HPDE6-E6E7 (cell line): ENCODE measurements around the gene TYW1.
"Not testable (repeated sequence)": the region's sequence is repeated elsewhere in the genome, so short reads cannot be mapped to it uniquely, and the experiment has no call there.

Source experiments
- DNase-seq: peaks from one replicate; pipeline ENCODE4 v3.0.0; 2011; ENCODE audit warnings: missing footprints; ENCODE audit errors: extremely low spot score

The TYW1 gene

DNA sequence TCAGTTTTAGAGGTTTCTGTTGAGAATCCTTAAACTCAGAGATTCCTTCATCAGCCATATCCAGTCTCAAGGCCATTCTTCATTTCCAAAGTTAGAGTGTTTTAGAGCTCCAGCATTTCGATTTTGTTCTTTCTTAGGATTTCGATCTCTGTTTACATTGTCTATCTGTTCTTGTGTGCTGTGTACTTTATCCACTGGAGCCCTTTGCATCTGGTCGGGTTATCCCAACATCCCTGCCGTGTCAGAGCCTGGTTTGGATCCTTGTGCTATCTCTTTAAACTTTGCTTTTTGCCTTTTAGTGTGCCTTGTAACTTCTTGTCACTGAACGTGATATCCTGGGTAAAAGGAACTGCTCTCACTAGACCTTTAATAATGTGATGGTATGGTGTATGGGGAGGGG lies 131.6 kb downstream of the TYW1 start:
- not testable (repeated sequence) for DNase-seq

DNA sequence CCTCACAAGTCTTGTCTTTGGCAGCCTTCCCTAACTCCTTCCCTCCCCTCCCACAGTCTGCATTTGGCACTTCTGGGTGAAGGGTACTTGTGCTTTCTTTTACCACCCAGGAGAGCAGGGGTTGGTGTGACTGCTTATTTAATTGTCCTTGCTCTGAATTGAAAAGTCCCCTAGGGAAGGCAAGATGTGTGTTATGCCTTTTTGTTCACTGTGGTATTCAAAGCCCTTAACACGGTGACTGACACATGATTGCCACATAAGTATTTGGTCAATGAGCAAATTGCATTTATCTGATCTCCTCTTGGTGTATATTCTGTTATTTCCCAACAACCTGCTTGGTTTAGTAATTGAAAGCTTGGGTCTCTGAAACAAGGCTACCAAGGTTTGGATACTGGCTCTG lies 134.1 kb downstream of the TYW1 start:
- not testable (repeated sequence) for DNase-seq

DNA sequence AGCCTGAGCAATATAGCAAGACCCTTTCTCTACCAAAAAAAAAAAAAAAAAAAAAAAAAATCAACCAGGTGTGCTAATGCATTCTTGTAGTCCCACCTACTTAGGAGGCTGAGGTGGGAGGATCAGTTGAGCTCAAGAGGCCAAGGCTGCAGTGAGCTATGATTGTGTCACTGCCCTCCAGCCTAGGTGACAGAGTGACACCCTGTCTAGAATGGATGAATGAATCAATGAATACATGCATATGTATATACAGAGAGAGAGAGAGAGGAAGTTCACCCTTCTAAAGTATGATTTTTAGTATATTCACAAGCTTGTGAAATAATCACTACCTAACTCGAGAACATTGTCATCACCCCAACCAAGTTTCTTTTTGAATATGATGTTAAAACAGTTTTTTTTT lies 138.3 kb downstream of the TYW1 start:
- not testable (repeated sequence) for DNase-seq

DNA sequence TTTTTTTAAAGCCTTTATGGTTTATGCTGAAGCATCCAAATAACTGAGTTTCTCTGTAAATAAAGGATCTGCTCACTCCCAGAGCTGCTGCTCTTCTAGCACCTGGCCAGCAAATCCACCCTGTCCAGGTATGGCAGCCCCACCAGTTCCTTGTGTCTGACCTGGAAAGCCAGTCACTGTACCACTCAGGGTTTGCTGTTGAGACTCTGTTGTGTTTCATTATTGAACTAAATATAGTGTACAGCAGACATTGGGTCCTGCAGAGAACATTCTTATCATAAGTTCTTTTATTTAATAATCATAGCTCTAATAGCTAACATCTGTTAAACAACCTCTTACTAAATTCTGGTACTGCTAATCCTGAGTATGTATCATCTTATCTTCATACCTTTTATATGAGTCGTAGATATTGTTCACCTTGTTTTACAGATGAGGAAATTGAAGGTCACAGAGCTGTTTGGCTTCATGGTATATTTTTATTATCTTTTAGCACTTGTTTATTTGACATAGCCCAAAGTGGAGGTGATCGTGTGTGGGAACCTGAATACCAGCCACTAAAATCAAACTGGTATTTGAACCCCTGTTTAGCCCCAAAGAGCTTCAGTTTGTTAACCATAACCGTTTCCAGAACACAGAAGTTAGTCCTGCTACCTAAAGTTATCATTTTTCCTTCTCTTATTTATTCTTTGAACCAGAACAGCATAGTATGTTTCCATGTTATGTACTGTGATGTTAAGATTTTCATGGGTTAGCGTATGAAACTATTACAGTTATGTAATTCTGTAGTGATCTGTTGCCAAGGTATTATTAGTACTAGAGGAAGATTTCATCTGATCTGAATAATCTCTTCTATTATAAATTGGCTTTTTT lies 139.2 kb downstream of the TYW1 start:
- DNase-seq, result not testable (repeated sequence)

DNA sequence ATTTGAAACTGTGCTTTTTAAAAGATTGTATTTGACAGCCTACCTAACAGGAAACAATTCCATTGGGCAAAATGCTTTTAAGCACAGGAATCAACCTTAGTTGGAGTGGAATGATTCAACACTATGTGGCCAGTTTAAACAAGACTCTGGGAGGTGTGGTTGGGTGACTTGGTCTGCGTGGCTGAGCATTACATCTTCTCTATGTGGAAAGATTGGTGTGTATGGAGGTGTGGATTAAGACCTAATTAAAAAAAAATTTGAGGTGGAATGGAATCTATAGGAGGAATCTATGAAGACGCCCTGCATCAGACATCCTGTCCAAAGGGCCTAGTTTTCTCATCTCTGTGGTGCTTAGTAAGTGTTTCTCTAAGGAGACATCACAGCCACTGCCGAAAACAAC lies 140.9 kb downstream of the TYW1 start:
- peak; percentile 12 for DNase-seq

DNA sequence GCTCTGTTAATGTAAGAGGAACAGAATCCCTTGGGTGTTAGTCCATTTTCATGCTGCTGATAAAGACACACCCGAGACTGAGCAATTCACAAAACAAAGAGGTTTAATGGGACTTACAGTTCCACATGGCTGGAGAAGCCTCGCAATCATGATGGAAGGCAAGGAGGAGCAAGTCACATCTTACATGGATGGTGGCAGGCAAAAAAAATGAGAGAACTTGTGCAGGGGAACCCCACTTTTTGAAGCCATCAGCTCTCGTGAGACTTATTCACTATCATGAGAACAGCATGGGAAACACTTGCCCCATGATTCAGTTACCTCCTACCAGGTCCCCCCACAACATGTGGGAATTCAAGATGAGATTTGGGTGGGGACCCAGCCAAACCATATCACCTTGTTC lies 143.2 kb downstream of the TYW1 start:
- not testable (repeated sequence) for DNase-seq

DNA sequence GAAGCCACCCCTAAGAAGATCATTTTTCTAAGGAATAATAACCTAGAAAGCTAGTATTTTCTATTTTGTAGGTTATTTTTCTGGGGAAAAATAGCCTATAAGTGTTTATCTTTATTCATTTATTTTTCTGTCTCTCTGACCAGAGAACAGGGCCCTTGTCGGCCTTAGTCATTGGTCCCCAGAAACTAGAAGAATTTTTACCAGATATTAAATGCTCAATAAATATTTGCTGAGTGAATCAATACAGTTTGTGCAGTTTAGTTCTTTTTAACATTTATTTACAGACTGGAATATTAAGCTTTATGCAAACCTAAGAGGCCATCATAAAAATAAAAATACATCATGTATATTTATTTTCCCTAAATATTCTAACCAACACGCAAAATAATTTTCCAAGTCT lies 144.4 kb downstream of the TYW1 start:
- not testable (repeated sequence) for DNase-seq

DNA sequence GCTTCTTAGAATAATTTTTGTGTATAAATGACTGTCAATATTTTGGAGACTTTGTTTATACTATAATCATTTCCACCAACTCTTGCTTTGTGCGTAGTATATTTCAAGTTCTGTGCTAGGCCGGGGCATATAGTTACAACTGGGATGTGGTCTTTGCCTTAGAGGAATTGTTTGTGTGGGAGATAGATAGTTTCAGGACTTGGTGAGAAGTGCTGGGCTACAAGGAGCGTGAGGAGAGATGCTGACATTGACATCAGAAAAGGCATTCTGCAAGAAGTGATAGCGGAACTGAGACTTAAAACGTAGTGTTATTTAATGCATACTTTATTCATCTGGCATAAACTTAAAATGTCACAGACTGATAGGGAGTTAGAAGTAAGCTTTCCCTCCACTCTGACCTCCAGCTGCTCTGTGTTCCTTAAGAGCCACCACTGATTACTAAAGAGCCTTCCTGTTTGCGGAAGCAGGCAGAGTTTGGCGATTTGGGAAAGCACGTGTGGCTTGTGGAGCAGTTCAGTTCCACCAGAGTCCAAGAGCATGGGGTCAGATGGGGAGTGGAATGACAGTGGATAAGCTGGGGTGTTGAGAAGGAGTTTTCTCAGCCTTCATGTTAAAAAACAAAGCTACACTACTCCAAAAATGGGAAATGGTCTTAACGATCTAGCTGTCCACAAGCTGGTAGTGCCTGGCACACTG lies 146.6 kb downstream of the TYW1 start:
- not testable (repeated sequence) for DNase-seq

DNA sequence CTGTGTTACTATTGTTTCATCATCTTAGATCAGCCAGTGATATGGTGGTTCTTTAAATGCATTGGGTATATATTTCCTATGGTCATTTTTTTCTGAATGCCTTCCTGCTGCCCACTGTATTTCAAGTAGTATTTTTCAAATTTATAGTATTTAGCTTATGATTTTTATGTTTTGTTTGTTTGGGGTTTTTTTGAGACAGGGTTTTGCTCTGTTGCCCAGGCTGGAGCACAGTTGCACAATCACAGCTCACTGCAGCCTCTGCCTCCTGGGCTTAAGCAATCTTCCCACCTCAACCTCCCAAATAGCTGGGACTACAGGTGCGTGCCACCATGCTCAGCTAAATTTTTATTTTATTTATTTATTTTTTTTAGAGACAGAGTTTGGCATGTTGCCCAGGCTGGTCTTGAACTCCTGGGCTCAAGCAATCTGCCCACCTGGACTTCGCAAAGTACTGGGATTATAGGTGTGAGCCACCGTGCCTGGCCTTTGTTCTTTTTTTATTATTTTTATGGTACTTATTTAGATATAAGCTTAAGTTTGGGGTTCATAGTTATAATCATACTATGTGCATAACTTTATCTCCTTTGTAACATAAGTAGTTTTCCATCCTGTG lies 149.1 kb downstream of the TYW1 start:
- DNase-seq, result not testable (repeated sequence)

DNA sequence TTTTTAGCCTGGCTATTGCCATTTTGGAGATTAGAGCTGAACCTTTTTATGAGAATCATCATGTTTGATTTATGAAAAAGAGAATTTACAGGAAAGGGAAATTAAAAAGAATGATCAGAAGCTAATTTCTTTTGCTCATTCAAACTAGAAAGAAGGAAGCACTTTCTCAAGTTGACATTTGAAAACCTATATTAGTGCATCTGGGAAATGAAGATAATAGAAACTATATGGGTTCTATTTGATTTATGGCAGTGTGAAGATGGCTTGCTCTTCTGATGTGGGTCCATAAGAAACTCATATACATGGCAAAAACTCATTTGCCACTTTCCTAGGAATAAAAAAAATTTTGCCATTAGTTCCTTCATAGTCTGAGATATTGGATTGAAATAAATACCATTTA lies 152.5 kb downstream of the TYW1 start:
- not testable (repeated sequence) for DNase-seq

DNA sequence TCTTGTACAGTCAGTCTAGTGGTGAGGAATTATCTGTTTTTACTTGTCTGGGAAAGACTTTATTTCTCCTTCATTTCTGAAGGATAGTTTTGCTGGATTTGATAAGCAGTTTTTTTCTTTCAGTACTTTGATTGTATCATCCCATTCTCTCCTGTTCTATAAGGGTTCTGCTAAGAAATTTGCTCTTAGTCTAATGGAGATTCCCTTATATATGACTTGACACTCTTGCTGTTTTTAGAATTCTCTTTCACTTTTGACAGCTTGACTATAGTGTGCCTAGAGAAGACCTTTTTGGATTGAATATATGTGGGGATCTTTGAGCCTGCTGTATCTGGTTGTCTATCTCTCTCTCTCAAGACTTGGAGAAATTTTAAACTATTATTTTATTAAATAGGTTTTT lies 157.7 kb downstream of the TYW1 start:
- DNase-seq, result not testable (repeated sequence)

DNA sequence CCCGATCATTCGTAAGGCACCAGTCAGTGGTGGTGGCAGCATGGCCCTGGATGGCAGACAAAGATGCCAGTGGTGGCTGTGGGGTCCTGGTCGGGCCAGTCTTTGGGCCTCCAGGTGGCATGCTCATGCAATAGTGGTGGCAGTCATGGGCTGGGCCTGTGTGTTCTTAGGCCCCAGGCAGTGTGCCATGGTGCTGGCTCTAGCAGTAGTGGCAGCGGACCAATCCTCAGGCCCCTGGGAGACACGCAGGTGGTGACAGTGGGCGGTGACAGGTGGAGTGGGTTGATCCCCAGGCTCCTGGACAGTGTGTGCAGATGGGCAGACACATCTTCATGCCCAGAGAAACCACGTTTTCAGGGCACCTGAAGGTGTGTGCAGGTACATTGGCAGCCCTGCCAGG lies 159.4 kb downstream of the TYW1 start:
- DNase-seq, result not testable (repeated sequence)

DNA sequence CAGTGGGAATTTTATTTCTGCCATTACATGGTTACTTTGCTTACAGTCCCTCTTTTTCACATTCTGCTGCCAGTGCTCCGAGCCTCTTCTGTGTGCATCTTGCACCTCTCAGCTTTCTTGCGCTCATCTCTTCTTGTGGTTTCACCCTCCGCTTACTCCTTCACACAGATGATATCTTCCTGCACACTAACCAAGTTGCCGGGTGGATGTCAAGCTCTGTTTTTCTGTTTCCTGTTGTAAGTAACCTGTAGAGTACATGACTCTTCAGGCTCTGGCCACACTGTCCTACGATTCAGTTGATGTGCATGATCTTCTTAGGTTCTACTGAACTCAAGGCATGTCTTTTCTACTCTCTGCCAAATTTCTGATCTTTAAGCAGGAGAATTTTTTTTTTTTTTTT lies 166.7 kb downstream of the TYW1 start:
- not testable (repeated sequence) for DNase-seq

DNA sequence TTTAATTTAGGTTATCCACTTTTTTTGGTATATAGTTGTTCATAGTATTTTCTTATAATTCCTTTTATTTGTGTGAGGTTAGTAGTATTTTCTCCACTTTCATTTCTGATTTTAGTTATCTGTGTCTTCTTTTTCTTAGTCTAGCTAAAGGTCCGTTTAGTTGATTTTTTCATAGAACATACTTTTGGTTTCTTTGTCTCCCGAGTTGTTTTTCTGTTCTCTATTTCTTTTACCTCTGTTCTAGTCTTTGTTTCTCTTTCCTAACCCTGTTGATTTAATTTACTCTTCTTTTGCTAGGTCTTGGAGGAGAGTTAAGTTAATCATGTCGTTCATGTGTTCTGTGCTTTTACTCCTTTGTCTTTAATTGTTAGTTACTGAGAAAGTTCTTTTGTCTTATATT lies 174.5 kb downstream of the TYW1 start:
- DNase-seq, result not testable (repeated sequence)

DNA sequence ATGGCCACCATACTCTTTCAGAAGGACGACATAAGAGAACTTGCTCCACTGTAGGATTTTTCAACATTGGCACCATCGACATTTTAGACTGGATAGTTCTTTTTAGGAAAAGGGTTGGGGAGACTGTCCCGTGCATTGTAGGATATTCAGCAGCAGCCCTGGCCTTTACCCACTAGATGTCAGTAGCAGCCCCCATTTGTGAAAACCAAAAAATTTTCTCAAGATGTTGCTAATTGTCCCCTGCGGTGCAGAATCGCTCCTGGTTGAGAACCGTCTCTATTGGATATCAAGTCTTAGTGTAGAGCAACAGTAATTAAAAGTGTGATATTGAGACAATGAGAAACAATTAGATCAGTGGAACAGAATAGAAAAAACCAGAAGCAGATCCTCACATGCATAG lies 180.1 kb downstream of the TYW1 start:
- DNase-seq, result not testable (repeated sequence)

DNA sequence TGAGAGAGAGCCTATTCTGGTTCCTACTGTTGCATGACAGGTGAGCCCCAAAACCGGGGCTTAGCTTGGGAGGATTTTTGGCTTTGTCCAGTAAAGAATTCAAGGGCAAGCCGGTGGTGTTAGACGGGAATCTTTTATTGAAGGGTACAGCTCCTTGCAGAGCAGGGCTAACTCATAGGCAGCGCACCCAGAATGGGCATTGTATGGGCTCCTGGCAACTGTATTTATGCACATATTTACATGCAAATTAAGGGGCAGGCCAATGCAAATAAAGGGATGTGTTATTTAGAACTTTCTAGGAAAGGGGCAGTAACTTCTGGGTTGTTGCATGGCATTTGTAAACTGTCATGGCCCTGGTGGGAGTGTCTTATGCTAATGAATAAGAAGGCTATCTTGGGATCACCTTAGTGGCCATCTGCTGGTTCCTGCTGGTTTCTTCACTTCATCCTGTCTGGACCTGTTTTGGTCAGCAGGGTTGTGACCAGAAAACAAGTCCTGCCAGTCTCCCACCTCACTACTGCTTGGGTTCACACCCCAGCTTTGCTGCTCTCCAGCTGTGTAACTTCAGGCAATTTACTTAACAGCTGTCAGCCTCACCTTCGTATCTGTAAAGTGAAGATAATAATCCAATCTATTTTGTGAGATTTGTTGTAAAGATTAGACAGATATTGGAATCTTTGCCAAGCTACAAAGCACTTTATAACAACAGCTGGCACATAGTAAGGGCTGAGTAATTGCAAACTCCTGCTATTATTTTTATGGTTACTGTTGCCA lies 182.5 kb downstream of the TYW1 start:
- not testable (repeated sequence) for DNase-seq

DNA sequence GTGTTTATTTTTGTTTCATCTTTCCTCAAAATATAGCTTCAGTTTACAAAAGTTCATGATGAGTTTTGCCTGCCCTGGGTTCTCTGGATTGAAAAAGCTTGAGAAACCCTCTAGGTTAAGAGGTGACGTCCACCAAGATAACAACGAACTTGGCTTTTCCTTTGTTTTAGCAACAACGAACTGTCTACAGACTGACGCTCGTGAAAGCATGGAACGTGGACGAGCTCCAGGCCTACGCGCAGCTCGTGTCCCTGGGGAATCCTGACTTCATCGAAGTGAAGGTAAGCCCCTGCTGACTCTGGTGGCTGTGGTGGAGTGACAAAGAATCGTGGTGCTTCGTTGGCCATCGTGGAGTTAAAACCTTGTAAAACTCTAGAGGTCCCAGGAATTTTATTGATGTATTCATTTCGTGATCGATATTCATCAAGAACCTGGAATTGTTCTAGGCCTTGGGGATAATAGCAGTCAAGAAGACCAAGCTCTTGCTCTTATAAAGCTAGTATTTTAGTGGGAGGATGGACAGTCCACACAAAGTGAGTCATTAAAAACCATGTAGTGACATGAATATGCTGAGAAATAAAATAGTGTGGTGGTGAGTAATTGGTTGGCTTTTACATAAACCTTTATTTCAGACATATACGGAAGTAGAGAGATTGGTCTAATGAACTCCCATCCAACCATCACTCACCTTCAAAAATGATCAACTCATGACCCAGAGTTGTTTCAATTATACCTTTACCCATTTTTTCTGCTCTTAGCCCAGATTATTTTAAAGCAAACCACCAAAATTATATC lies 186.5 kb downstream of the TYW1 start:
- DNase-seq, result peak; percentile 21

DNA sequence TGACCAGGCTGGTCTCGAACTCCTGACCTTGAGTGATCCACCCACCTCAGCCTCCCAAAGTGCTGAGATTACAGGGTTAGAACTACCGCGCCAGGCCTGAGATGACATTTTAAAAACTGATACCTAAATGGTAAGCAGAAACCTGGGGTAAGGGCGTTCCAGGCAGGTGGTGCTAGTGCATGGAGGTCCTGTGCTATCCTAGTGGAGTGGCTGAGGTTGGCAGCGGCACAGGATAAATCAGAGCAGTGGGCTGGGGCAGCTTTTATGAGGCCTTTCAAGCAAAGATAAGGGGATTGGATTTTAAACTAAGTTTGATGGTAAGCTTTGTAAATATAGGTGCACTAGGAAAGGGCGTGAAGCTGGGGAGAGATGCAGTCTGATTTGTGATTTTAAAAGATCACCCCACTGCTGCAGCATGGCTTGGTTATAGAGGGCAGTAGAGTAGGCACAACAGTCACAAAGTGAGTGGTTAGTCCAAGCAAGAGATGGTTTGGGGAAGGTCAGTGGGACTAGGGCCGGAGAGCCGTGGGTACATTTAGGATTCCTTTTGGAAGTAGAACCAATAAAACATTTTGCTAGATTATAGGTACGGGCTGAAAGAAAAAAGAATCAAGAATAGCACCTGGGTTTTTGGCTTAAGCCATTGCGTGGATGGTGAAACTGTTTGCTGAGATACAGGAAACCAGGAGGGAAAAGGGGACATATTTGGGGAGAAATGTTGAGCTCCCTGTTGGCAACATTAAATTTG lies 188.5 kb downstream of the TYW1 start:
- not testable (repeated sequence) for DNase-seq

DNA sequence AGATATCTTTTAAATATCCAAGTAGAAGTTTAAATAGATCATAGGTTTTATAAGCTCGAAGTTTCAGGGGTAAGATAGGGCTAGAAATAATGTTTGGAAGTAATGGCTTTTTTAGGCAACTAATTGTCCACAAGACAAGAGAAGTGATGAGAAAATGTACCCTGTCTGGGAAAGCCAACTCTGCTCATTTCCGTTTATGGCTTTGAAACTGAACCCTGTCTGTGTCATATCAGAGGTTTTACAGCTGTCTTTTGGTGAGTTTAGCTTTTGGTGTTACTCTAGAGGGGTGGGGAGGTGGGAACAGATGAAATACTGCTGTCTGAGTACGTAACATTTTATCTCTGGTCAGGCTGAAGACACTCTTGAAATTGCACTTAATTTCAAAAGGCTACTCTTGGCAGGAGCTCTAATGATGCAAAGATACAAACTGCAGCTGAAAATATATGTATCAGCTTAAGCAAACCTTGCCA lies 189.1 kb downstream of the TYW1 start:
- not testable (repeated sequence) for DNase-seq

DNA sequence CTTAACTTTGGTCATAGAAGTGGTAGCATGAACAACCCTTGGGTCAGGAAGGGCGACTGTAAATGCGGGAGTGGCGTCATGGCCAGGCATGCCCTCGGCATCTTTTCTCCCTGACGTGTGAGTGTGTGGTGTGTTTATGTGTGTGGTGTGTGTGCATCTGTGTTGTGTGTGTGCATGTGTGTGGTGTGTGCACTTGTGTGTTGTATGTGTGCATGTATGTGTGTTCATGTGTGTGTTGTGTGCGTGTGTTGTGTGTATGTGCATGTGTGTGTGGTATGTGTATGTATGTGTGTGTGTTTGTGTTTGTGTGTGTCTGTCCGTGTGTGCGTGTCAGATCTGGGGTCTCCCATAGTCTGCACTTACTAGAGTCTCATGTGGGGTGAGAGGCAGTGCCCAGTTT lies 192.5 kb downstream of the TYW1 start:
- not testable (repeated sequence) for DNase-seq
